GM12878 (cell line): Measurements from ENCODE around the gene PIEZO2. TPM values are rescaled to one million over a fixed set of nuclear protein-coding genes. Genes with fewer than 3 reads are reported as not detected.
A peak's percentile ranks its signal among the peaks of the same experiment; 100 is the strongest.

ENCODE experiments used
- ATF7 ChIP-seq: fragments of 450-650 bp; IDR thresholded peaks from 2 replicates; pipeline ENCODE4 v1.6.1; 2016; ENCODE audit warnings: low read depth, mild to moderate bottlenecking
- GATAD2B ChIP-seq: fragments of 450-650 bp; conservative IDR thresholded peaks from 2 replicates; pipeline ENCODE4 v1.6.1; 2017; ENCODE audit warnings: low read depth, mild to moderate bottlenecking, moderate library complexity
- JUNB ChIP-seq: IDR thresholded peaks from 2 replicates; pipeline ENCODE4 v1.6.1; 2016; ENCODE audit warnings: antibody characterized with exemption, mild to moderate bottlenecking
- KDM1A ChIP-seq: fragments of 200-600 bp; sonication (generic); IDR thresholded peaks from 2 replicates; pipeline ENCODE4 v1.6.1; 2016; ENCODE audit warnings: borderline replicate concordance
- RAD21 ChIP-seq: IDR thresholded peaks from 2 replicates; pipeline ENCODE4 v1.6.1; 2011; ENCODE audit warnings: mild to moderate bottlenecking, low read depth, low read length, moderate library complexity; ENCODE audit not compliant: insufficient read depth
- RFX5 ChIP-seq: IDR thresholded peaks from 2 replicates; pipeline ENCODE4 v1.6.1; 2011; ENCODE audit warnings: low read depth, low read length, improper control_type of control experiment
- SKIL ChIP-seq: fragments of 450-650 bp; IDR thresholded peaks from 2 replicates; pipeline ENCODE4 v1.6.1; 2017; ENCODE audit warnings: mild to moderate bottlenecking, low read depth, inconsistent platforms; ENCODE audit not compliant: poor library complexity, severe bottlenecking
- SREBF1 ChIP-seq: IDR thresholded peaks from 2 replicates; pipeline ENCODE4 v1.6.1; 2012; ENCODE audit warnings: mild to moderate bottlenecking, low read length
- ZBTB40 ChIP-seq: fragments of 450-650 bp; IDR thresholded peaks from 2 replicates; pipeline ENCODE4 v1.6.1; 2016; ENCODE audit warnings: mild to moderate bottlenecking, moderate library complexity, borderline replicate concordance
- polyA plus RNA-seq, 11 experiments: library from polyadenylated mRNA; depleted of rRNA in 4 of 11; unstranded in 6 of 11; stranded (reverse) in 5 of 11; fragments of >200 nt; fragmentation: Nextera tagmentation in 4 of 11; fragmentation: Illumina TruSeq in 1 of 11; extraction: Ambion mirVana in 4 of 11; extraction: Trizol in 1 of 11; gene quantifications; 1 replicate in 1 of 11; 2 replicates in 10 of 11; pipeline versions ENCODE4 v1.2.1 to v1.2.3, GENCODE V29; 2011 to 2016; ENCODE audit warnings: inconsistent platforms in 2 of 11, missing spikeins in 2 of 11, low read depth in 1 of 11
- total RNA-seq, 4 experiments: library from RNA; depleted of rRNA in 3 of 4; stranded (reverse); fragments of >200 nt in 3 of 4; fragmentation: Illumina TruSeq in 1 of 4; extraction: Trizol in 1 of 4; gene quantifications; 2 replicates each; pipeline versions ENCODE4 v1.2.1 to v1.2.3, GENCODE V29; 2013 to 2021
- TF ChIP-seq, protein P1 (sequence below): IDR thresholded peaks from 2 replicates; pipeline ENCODE4 v1.6.1; 2011; ENCODE audit warnings: mild to moderate bottlenecking, low read depth, low read length, moderate library complexity; ENCODE audit not compliant: insufficient replicate concordance
- TF ChIP-seq, protein P2 (sequence below): IDR thresholded peaks from 2 replicates; pipeline ENCODE4 v1.6.1; 2011; ENCODE audit warnings: borderline replicate concordance, low read depth, mild to moderate bottlenecking, moderate library complexity, mixed read lengths, low read length; ENCODE audit not compliant: insufficient read depth; ENCODE audit errors: extremely low read length

PIEZO2 gene
- total and polyA plus RNA-seq, 10 of the 15 experiments (the other 5 are each of a cell fraction or from before 2014, with no cell fraction given) = 6.7 to 42.3 (median 27.4) TPM

DNA sequence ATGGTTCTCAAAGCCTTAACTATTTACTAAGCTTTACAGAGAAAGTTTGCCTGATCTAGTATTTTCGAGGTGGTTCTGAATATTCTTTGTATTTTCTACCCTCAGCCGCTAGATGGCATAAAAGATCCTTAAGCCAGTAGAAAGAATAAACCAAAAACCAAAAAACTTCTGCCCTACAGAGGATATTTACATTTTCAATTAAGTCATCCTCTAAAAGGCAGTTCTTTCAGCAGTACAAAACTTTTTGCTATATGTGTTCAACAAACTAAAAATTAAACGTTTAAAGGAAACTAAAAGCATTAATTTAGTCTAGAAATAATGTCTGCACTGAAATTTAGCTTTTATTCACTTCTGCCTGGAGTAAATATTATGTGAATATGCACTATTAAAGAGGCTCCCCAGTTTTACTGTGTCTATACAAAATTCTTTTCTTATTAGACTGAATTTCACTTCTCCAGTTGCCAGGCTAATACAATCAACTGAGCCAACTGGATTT lies 297.5 kb downstream of the PIEZO2 start (continued):
- TF ChIP-seq, protein P1, sequence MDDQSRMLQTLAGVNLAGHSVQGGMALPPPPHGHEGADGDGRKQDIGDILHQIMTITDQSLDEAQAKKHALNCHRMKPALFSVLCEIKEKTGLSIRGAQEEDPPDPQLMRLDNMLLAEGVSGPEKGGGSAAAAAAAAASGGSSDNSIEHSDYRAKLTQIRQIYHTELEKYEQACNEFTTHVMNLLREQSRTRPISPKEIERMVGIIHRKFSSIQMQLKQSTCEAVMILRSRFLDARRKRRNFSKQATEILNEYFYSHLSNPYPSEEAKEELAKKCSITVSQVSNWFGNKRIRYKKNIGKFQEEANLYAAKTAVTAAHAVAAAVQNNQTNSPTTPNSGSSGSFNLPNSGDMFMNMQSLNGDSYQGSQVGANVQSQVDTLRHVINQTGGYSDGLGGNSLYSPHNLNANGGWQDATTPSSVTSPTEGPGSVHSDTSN = no peak
- TF ChIP-seq SREBF1 (no peak), KDM1A (no peak), RAD21 (peak; percentile 96), ATF7 (peak; percentile 67; the same call in 1 of the 2 replicates), ZBTB40 (no peak), JUNB (no peak), GATAD2B (no peak), RFX5 (no peak), SKIL (peak; percentile 59)
- TF ChIP-seq, protein P2, sequence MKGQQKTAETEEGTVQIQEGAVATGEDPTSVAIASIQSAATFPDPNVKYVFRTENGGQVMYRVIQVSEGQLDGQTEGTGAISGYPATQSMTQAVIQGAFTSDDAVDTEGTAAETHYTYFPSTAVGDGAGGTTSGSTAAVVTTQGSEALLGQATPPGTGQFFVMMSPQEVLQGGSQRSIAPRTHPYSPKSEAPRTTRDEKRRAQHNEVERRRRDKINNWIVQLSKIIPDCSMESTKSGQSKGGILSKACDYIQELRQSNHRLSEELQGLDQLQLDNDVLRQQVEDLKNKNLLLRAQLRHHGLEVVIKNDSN = no peak
- TF ChIP-seq, all 136 proteins: peak for 15
